DMS153 treated with DMSO at 0.1 percent for 48 hours (cell line): ENCODE results near the gene HENMT1.
"Not testable (repeated sequence)": the region's sequence is repeated elsewhere in the genome, so short reads cannot be mapped to it uniquely, and the experiment has no call there.

ENCODE experiments used
- DNase-seq: peaks from one replicate; lab custom pipeline; 2025; ENCODE audit not compliant: unreplicated experiment; lab: John Stamatoyannopoulos, UW

The HENMT1 gene

GRCh38 chr1:108661030-108661609 is at the start of gene HENMT1:
Gene HENMT1, minus strand, starts transcription at chr1:108661093. Its CDS starts 1,209 bp downstream, at chr1:108659884.
- DNase-seq, result no peak

- DNase-seq, result no peak
Measured at GRCh38 chr1:108708691-108709660, 48.1 kb upstream of the HENMT1 start.

GRCh38 chr1:108706643-108707042 is 45.8 kb upstream of the HENMT1 start:
- no peak for DNase-seq

GRCh38 chr1:108704496-108704895 is 43.6 kb upstream of the HENMT1 start:
- no peak for DNase-seq

- no peak for DNase-seq
Measured at GRCh38 chr1:108703939-108704338, 43.0 kb upstream of the HENMT1 start.

GRCh38 chr1:108702109-108702508 is 41.2 kb upstream of the HENMT1 start:
- DNase-seq, result not testable (repeated sequence)

GRCh38 chr1:108701176-108701849 is 40.4 kb upstream of the HENMT1 start:
- DNase-seq, result no peak

GRCh38 chr1:108699375-108700332 is 38.8 kb upstream of the HENMT1 start:
- no peak for DNase-seq

GRCh38 chr1:108695535-108695934 is 34.6 kb upstream of the HENMT1 start:
- DNase-seq, result no peak

GRCh38 chr1:108692724-108693655 is 32.1 kb upstream of the HENMT1 start:
- no peak for DNase-seq

- peak; percentile 75 for DNase-seq
Measured at GRCh38 chr1:108691942-108692723, 31.2 kb upstream of the HENMT1 start, which contains the start of gene PRPF38B. Gene PRPF38B, plus strand, starts transcription at chr1:108692310. Its CDS starts 282 bp downstream, at chr1:108692592.

GRCh38 chr1:108691128-108691941 is 30.4 kb upstream of the HENMT1 start:
- DNase-seq, result no peak

- DNase-seq, result no peak
Measured at GRCh38 chr1:108686614-108687313, 25.9 kb upstream of the HENMT1 start.

GRCh38 chr1:108685529-108685928 is 24.6 kb upstream of the HENMT1 start:
- no peak for DNase-seq

- not testable (repeated sequence) for DNase-seq
Measured at GRCh38 chr1:108681701-108682100, 20.8 kb upstream of the HENMT1 start.

- no peak for DNase-seq
Measured at GRCh38 chr1:108679586-108680213, 18.8 kb upstream of the HENMT1 start.

- no peak for DNase-seq
Measured at GRCh38 chr1:108678706-108679105, 17.8 kb upstream of the HENMT1 start.
